ENCODE measurements around the gene ATF4. TPM values are rescaled to one million over a fixed set of nuclear protein-coding genes. Genes with fewer than 3 reads are reported as not detected.
A peak's percentile ranks its signal among the peaks of the same experiment; 100 is the strongest.

The ATF4 gene
- total RNA-seq, 2 experiments from 2014 or later = 518 to 536 TPM

DNA sequence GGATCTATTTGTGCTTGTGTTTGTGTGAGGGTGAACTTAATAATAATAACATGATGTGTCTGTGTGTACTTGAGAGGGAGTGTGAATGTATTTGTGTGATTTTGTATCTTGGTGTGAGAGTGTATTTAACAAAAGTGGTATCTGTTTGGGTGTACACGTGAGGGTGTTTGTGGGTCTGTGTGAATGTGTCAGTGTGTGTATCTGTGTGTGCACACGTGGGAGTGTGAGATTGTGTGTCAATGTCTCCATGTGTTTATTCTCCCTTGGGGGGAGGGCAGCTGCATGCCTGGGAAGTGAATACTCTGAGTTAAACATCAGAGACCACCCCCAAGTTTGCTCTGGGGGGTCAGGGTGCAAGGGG is 27.2 kb downstream of the ATF4 start:
- intact Hi-C loops (cut with micrococcal nuclease) = loop anchor here (10.0 kb wide), 1 partner anchor 67 kb away; no protein-coding TSS in a partner anchor
- DNase-seq = no peak
- ChIA-PET CTCF (interaction anchor here (1.1 kb wide), 1 partner anchor 14 kb away, joined by 4 read pairs; no protein-coding TSS in a partner anchor), POLR2A (no interaction called here)
- H3K27me3 Mint-ChIP-seq = peaks cover 28% of the 10 kb centered on the region
- peaks cover 11% of the 10 kb centered on the region for H3K4me1 Mint-ChIP-seq (ENCODE audit: low read depth)
- ATAC-seq = no peak
- no peaks in the 10 kb centered on the region for H3K36me3 Mint-ChIP-seq (ENCODE audit: low read depth)
- H3K27ac Mint-ChIP-seq = no peak overlapping the region
- TF ChIP-seq, protein P1, sequence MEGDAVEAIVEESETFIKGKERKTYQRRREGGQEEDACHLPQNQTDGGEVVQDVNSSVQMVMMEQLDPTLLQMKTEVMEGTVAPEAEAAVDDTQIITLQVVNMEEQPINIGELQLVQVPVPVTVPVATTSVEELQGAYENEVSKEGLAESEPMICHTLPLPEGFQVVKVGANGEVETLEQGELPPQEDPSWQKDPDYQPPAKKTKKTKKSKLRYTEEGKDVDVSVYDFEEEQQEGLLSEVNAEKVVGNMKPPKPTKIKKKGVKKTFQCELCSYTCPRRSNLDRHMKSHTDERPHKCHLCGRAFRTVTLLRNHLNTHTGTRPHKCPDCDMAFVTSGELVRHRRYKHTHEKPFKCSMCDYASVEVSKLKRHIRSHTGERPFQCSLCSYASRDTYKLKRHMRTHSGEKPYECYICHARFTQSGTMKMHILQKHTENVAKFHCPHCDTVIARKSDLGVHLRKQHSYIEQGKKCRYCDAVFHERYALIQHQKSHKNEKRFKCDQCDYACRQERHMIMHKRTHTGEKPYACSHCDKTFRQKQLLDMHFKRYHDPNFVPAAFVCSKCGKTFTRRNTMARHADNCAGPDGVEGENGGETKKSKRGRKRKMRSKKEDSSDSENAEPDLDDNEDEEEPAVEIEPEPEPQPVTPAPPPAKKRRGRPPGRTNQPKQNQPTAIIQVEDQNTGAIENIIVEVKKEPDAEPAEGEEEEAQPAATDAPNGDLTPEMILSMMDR (IDR thresholded peaks at IDR 0.05) = no peak
- no peak overlapping the region for H3K4me3 Mint-ChIP-seq
- no peaks in the 10 kb centered on the region for H3K9me3 Mint-ChIP-seq

GRCh38 chr22:39553429-39553828 is 33.1 kb downstream of the ATF4 start:
- POLR2A ChIA-PET = no interaction called here
- no peak for DNase-seq
- H3K27me3 Mint-ChIP-seq = peaks cover 25% of the 10 kb centered on the region
- CTCF ChIA-PET = interaction anchor here (2.0 kb wide), 1 partner anchor 18 kb away, joined by 11 read pairs; no protein-coding TSS in a partner anchor
- TF ChIP-seq, protein P1 (IDR thresholded peaks at IDR 0.05) = no peak
- H3K36me3 Mint-ChIP-seq (ENCODE audit: low read depth) = no peaks in the 10 kb centered on the region
- peaks cover 2% of the 10 kb centered on the region for H3K4me1 Mint-ChIP-seq (ENCODE audit: low read depth)
- ATAC-seq = no peak
- intact Hi-C loops (cut with micrococcal nuclease) = no loop called here
- H3K9me3 Mint-ChIP-seq = no peaks in the 10 kb centered on the region
- H3K4me3 Mint-ChIP-seq = no peak overlapping the region
- no peak overlapping the region for H3K27ac Mint-ChIP-seq

DNA sequence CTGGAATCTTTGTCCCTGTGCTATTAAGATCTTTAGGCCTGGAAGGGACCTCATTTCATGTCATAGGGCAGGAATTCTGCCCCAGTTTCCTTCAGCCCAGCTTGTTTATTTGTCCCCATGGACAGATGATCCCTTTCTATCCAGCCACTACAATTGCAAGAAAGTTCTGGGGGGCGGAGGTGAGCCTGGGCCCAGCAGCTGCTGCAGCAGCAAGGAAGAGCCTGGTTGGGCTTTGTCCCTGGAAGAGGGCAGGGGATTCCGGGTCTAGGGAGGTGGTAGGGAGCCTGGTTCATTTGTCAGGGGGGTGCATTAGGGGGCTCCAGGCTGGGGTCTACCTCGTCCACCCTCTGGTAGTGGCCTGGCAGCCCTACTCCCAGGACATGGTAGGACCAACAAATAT is 33.8 kb downstream of the ATF4 start:
- ATAC-seq = no peak
- peaks cover 32% of the 10 kb centered on the region for H3K27me3 Mint-ChIP-seq
- H3K9me3 Mint-ChIP-seq = no peaks in the 10 kb centered on the region
- ChIA-PET CTCF (no interaction called here), POLR2A (no interaction called here)
- intact Hi-C loops (cut with micrococcal nuclease) = no loop called here
- TF ChIP-seq, protein P1 (IDR thresholded peaks at IDR 0.05) = no peak
- H3K4me1 Mint-ChIP-seq (ENCODE audit: low read depth) = peaks cover 2% of the 10 kb centered on the region
- H3K4me3 Mint-ChIP-seq = no peak overlapping the region
- DNase-seq = no peak
- no peak overlapping the region for H3K27ac Mint-ChIP-seq
- H3K36me3 Mint-ChIP-seq (ENCODE audit: low read depth) = no peaks in the 10 kb centered on the region

GRCh38 chr22:39556970-39557841 is 36.8 kb downstream of the ATF4 start:
- DNase-seq (peak; percentile 49), ATAC-seq (peak; percentile 50)
- no peaks in the 10 kb centered on the region for H3K36me3 Mint-ChIP-seq (ENCODE audit: low read depth)
- peaks cover 28% of the 10 kb centered on the region for H3K27me3 Mint-ChIP-seq
- no peaks in the 10 kb centered on the region for H3K9me3 Mint-ChIP-seq
- H3K4me3 Mint-ChIP-seq = peak overlapping the region; percentile 14
- CTCF ChIA-PET = interaction anchor here (0.7 to 3.9 kb wide), 5 partner anchors 20 to 480 kb away, joined by 3 to 18 read pairs (median 3); no protein-coding TSS in a partner anchor
- POLR2A ChIA-PET = interaction anchor here (1.2 kb wide), 1 partner anchor 104 kb away, joined by 3 read pairs; no protein-coding TSS in a partner anchor
- intact Hi-C loops (cut with micrococcal nuclease) = no loop called here
- TF ChIP-seq, protein P1 (IDR thresholded peaks at IDR 0.05) = no peak
- H3K27ac Mint-ChIP-seq = no peak overlapping the region
- H3K4me1 Mint-ChIP-seq (ENCODE audit: low read depth) = peaks cover 2% of the 10 kb centered on the region

DNA sequence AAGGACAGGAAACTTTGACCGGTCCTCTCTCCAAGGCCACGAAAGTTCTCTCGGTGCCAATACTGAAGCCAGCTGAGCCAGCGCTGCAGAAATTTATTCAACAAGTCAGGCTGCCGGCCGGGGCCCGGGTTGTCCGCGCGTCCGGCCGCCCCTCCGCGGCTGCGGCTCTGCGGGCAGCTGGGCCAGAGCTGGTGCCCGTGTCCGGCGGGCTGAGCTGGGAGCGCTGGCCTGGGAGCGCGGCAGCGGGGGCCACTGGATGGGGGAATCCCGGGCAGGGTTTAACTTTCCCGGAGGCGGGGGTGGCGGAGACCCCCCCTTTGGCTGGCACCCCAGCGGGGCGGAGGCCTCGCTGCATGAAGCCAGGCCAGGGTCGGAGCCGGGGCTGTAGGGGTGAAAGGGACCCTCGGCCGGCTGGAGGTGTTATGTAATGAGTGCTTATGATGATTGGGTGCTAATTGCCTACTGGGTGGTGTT is 37.9 kb downstream of the ATF4 start:
- H3K4me3 Mint-ChIP-seq = peak overlapping the region; percentile 27
- DNase-seq (no peak), ATAC-seq (no peak)
- ChIA-PET CTCF (interaction anchor here (3.9 kb wide), 1 partner anchor 24 kb away, joined by 18 read pairs; no protein-coding TSS in a partner anchor), POLR2A (no interaction called here)
- H3K27ac Mint-ChIP-seq = no peak overlapping the region
- H3K4me1 Mint-ChIP-seq (ENCODE audit: low read depth) = peaks cover 2% of the 10 kb centered on the region
- H3K27me3 Mint-ChIP-seq = peaks cover 28% of the 10 kb centered on the region
- intact Hi-C loops (cut with micrococcal nuclease) = no loop called here
- TF ChIP-seq, protein P1 (IDR thresholded peaks at IDR 0.05) = no peak
- no peaks in the 10 kb centered on the region for H3K9me3 Mint-ChIP-seq
- no peaks in the 10 kb centered on the region for H3K36me3 Mint-ChIP-seq (ENCODE audit: low read depth)
